KMS-11 (cell line): ENCODE measurements around the gene HES7.
A peak's percentile ranks its signal among the peaks of the same experiment; 100 is the strongest.

Experiments used
- H2AFZ ChIP-seq: fragments of 200-600 bp; sonication (generic); 2 replicates; pipeline ENCODE4 v1.6.1; 2016; ENCODE audit warnings: antibody characterized with exemption, mixed run types, low read depth
- H3K27ac ChIP-seq: fragments of 200-600 bp; sonication (generic); 2 replicates; pipeline ENCODE4 v1.6.1; 2016; ENCODE audit warnings: mild to moderate bottlenecking, mixed run types
- H3K27me3 ChIP-seq: fragments of 200-600 bp; sonication (generic); 2 replicates; pipeline ENCODE4 v1.6.1; 2017; ENCODE audit warnings: mild to moderate bottlenecking, low read depth, mixed run types, moderate library complexity; ENCODE audit not compliant: insufficient read depth
- H3K36me3 ChIP-seq: fragments of 200-600 bp; sonication (generic); 2 replicates; pipeline ENCODE4 v1.6.1; 2017; ENCODE audit warnings: mild to moderate bottlenecking, mixed run types; ENCODE audit not compliant: insufficient read depth
- H3K4me1 ChIP-seq: fragments of 200-600 bp; sonication (generic); 2 replicates; pipeline ENCODE4 v1.6.1; 2016; ENCODE audit warnings: mild to moderate bottlenecking, low read depth, mixed run types; ENCODE audit not compliant: poor library complexity, severe bottlenecking
- H3K4me2 ChIP-seq: fragments of 200-600 bp; sonication (generic); 2 replicates; pipeline ENCODE4 v1.7.0; 2016; ENCODE audit warnings: mild to moderate bottlenecking, mixed run types
- H3K4me3 ChIP-seq: fragments of 200-600 bp; sonication (generic); IDR thresholded peaks from 2 replicates; pipeline ENCODE4 v1.6.1; 2017; ENCODE audit warnings: low read depth, low read length, mixed read lengths; ENCODE audit not compliant: insufficient read depth
- H3K79me2 ChIP-seq: fragments of 200-600 bp; sonication (generic); 2 replicates; pipeline ENCODE4 v1.6.1; 2016; ENCODE audit warnings: low read depth, mixed run types; ENCODE audit not compliant: insufficient read depth
- H3K9ac ChIP-seq: fragments of 200-600 bp; sonication (generic); 2 replicates; pipeline ENCODE4 v1.6.1; 2016; ENCODE audit warnings: mild to moderate bottlenecking, mixed run types
- H4K20me1 ChIP-seq: fragments of 200-600 bp; sonication (generic); 2 replicates; pipeline ENCODE4 v1.6.1; 2016; ENCODE audit warnings: mild to moderate bottlenecking, mixed run types; ENCODE audit not compliant: insufficient read depth
- CTCF ChIP-seq: fragments of 200-600 bp; sonication (generic); conservative IDR thresholded peaks from 2 replicates; pipeline ENCODE4 v1.6.1; 2017; ENCODE audit warnings: low read depth, mild to moderate bottlenecking, antibody characterized with exemption, low read length, moderate library complexity, mixed read lengths

Gene HES7

GRCh38 chr17:8155996-8156245 is 32.0 kb upstream of the HES7 start:
- Histone ChIP-seq H3K4me2 (0 out of 2 replicates have a peak overlapping the region, but pooled peaks have one; percentile 21), H3K4me3 (no peak overlapping the region), H4K20me1 (no peaks in the 10 kb centered on the region), H3K27me3 (no peaks in the 10 kb centered on the region), H3K36me3 (no peaks in the 10 kb centered on the region), H2AFZ (no peak overlapping the region), H3K9ac (peak overlapping the region; percentile 41; the same call in 1 of the 2 replicates), H3K4me1 (no peaks in the 10 kb centered on the region), H3K79me2 (no peaks in the 10 kb centered on the region), H3K27ac (peak overlapping the region; percentile 18; the same call in 1 of the 2 replicates)
- TF ChIP-seq CTCF: no peak

- no peak for TF ChIP-seq CTCF
- no peaks in the 10 kb centered on the region for H3K36me3 ChIP-seq
- H3K4me1 ChIP-seq: no peaks in the 10 kb centered on the region
- H3K27me3 ChIP-seq: no peaks in the 10 kb centered on the region
- 0 out of 2 replicates have a peak overlapping the region, but pooled peaks have one; percentile 21 for H3K4me2 ChIP-seq
- H3K9ac ChIP-seq: peak overlapping the region; percentile 41; the same call in 1 of the 2 replicates
- H3K79me2 ChIP-seq: no peaks in the 10 kb centered on the region
- no peak overlapping the region for H2AFZ ChIP-seq
- peak overlapping the region; percentile 18; the same call in 1 of the 2 replicates for H3K27ac ChIP-seq
- H3K4me3 ChIP-seq: no peak overlapping the region
- no peaks in the 10 kb centered on the region for H4K20me1 ChIP-seq
Measured at GRCh38 chr17:8155231-8155995, 31.5 kb upstream of the HES7 start.

GRCh38 chr17:8154608-8155155 is 30.8 kb upstream of the HES7 start:
- H3K4me3 ChIP-seq: no peak overlapping the region
- H3K4me1 ChIP-seq: no peaks in the 10 kb centered on the region
- H3K4me2 ChIP-seq: no peak overlapping the region
- H3K36me3 ChIP-seq: no peaks in the 10 kb centered on the region
- TF ChIP-seq CTCF: no peak
- no peaks in the 10 kb centered on the region for H3K27me3 ChIP-seq
- H4K20me1 ChIP-seq: no peaks in the 10 kb centered on the region
- no peak overlapping the region for H2AFZ ChIP-seq
- no peak overlapping the region for H3K27ac ChIP-seq
- H3K79me2 ChIP-seq: no peaks in the 10 kb centered on the region
- H3K9ac ChIP-seq: no peak overlapping the region

DNA sequence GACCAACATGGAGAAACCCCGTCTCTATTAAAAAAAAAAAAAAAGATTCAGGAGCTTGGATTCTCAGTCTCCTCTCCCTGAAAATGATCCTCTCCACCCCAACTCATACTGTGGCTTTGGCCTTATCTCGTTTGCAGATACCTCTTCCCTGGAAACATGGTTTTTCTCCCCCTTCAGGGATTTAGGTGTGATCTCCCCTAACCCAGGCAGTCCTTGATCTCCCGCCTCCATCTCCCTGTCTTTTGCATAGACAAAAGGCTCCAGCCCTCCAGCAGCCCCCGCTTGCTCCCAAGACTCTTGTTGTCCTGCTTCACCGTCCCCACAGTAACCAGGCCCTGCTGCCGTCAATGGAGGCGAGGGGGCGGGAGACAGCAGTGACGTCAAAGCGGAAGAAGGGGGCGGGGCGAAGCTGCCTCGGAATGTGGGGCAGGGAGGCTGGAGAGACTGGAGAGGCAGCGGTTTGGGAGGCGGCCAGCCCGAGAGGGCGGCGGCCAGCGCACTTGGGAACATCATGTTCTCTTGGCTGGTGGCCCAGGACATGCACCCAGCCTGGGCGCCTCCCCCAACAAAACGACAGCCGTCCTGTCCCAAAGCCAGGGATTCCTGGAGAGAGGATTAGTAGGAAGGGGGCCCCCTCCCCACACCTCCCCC is 30.2 kb upstream of the HES7 start:
- H3K9ac ChIP-seq: no peak overlapping the region
- H2AFZ ChIP-seq: no peak overlapping the region
- H3K27ac ChIP-seq: no peak overlapping the region
- H3K27me3 ChIP-seq: no peaks in the 10 kb centered on the region
- TF ChIP-seq CTCF: no peak
- no peaks in the 10 kb centered on the region for H3K79me2 ChIP-seq
- no peaks in the 10 kb centered on the region for H3K36me3 ChIP-seq
- no peaks in the 10 kb centered on the region for H3K4me1 ChIP-seq
- no peak overlapping the region for H3K4me2 ChIP-seq
- H4K20me1 ChIP-seq: no peaks in the 10 kb centered on the region
- H3K4me3 ChIP-seq: no peak overlapping the region
